ENCODE results near the gene ST6GAL1.

DNA sequence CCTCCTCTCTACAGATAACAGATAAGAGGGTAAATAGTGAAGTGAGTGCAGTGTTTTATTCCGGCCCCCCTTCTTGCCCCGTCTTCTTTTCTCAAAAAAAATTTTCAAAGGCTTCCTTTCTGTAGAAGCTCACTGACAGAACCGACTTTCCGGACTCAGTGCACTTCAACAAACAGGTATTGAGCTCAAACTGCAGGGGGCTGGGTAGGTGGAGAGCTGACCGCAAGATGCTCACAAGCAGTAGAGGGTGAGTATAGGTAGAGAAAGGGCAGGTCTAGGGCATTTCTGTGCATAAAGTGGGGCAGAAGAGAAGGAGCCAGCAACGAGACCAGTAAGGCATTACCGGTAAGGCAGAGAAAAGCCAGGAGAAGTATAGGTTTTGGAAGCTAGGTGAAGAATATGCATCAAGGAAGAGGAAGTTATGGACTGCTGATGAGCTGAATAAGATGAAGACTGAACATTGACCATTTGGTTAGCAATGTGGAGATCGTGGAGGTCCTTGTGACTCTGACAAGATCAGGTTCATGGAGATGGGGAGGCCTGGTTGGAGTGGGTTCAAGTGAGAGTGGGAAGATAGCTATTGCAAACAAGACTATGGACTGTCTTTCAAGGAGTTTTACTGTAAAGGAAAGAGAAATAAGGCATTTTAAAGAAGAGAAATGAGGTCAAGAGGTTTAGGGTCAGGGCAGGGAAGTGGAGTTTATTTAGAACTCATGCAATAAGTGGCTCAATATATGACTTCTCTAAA lies 97.4 kb downstream of the ST6GAL1 start:
- TF ChIP-seq, protein P1, sequence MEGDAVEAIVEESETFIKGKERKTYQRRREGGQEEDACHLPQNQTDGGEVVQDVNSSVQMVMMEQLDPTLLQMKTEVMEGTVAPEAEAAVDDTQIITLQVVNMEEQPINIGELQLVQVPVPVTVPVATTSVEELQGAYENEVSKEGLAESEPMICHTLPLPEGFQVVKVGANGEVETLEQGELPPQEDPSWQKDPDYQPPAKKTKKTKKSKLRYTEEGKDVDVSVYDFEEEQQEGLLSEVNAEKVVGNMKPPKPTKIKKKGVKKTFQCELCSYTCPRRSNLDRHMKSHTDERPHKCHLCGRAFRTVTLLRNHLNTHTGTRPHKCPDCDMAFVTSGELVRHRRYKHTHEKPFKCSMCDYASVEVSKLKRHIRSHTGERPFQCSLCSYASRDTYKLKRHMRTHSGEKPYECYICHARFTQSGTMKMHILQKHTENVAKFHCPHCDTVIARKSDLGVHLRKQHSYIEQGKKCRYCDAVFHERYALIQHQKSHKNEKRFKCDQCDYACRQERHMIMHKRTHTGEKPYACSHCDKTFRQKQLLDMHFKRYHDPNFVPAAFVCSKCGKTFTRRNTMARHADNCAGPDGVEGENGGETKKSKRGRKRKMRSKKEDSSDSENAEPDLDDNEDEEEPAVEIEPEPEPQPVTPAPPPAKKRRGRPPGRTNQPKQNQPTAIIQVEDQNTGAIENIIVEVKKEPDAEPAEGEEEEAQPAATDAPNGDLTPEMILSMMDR (IDR thresholded peaks at IDR 0.05): no peak
- TF ChIP-seq POLR2A (IDR thresholded peaks at IDR 0.05) (no peak), EP300 (IDR thresholded peaks at IDR 0.05) (no peak)

Measured in upper lobe of left lung (tissue), 4 donors.